ENCODE measurements around the gene BRSK2.
A peak's percentile ranks its signal among the peaks of the same experiment; 100 is the strongest.

Gene BRSK2

GRCh38 chr11:1382831-1383607 lies 6.7 kb upstream of the BRSK2 start (continued):
- no peak for TF ChIP-seq PRDM10 (tag by site-specific recombination; IDR thresholded peaks at IDR 0.05)
- TF ChIP-seq ZNF2 (tag by site-specific recombination; IDR thresholded peaks at IDR 0.05) = 0 out of 2 replicates have a peak, but pooled peaks have one; percentile 9
- TF ChIP-seq SCRT1 (tag by site-specific recombination; IDR thresholded peaks at IDR 0.05; ENCODE audit: borderline replicate concordance) = no peak
- no peak for TF ChIP-seq ZNF488 (tag by site-specific recombination; IDR thresholded peaks at IDR 0.05)
- TF ChIP-seq ZNF639 (tag by site-specific recombination; IDR thresholded peaks at IDR 0.05) = no peak
- no peak for TF ChIP-seq ZNF280C (tag by site-specific recombination; IDR thresholded peaks at IDR 0.05)
- TF ChIP-seq ZNF580 (tag by site-specific recombination; IDR thresholded peaks at IDR 0.05) = no peak
- TF ChIP-seq ZNF23 (tag by site-specific recombination; IDR thresholded peaks at IDR 0.05; ENCODE audit: borderline replicate concordance) = no peak
- TF ChIP-seq ZNF610 (tag by site-specific recombination; IDR thresholded peaks at IDR 0.05; ENCODE audit: borderline replicate concordance) = no peak
- peak; percentile 53 for TF ChIP-seq KLF1 (tag by site-specific recombination; IDR thresholded peaks at IDR 0.05)
- TF ChIP-seq ZNF423 (tag by site-specific recombination; IDR thresholded peaks at IDR 0.05) = no peak
- no peak for TF ChIP-seq ZNF350 (tag by site-specific recombination; IDR thresholded peaks at IDR 0.05)
- no peak for TF ChIP-seq ZNF292 (tag by site-specific recombination; IDR thresholded peaks at IDR 0.05; ENCODE audit: borderline replicate concordance, low read depth)
- TF ChIP-seq MEIS1 (CRISPR knock-in tag; IDR thresholded peaks at IDR 0.05; ENCODE audit: borderline replicate concordance) = no peak
- no peak for TF ChIP-seq YY1 (tag by site-specific recombination; IDR thresholded peaks at IDR 0.05)
- TF ChIP-seq PBX3 (CRISPR knock-in tag; IDR thresholded peaks at IDR 0.05) = no peak
- TF ChIP-seq SALL2 (tag by site-specific recombination; IDR thresholded peaks at IDR 0.05; ENCODE audit: borderline replicate concordance) = no peak
- TF ChIP-seq ZSCAN16 (tag by site-specific recombination; IDR thresholded peaks at IDR 0.05) = no peak
- no peak for TF ChIP-seq ZNF132 (tag by site-specific recombination; IDR thresholded peaks at IDR 0.05; ENCODE audit: borderline replicate concordance)
- peak; percentile 85 for TF ChIP-seq PATZ1 (tag by site-specific recombination; IDR thresholded peaks at IDR 0.05)
- no peak for TF ChIP-seq KLF7 (tag by site-specific recombination; IDR thresholded peaks at IDR 0.05; ENCODE audit: borderline replicate concordance)
- TF ChIP-seq REPIN1 (tag by site-specific recombination; IDR thresholded peaks at IDR 0.05; ENCODE audit: low read depth) = no peak
- no peak for TF ChIP-seq ZNF146 (tag by site-specific recombination; IDR thresholded peaks at IDR 0.05)
- no peak for TF ChIP-seq MYNN (tag by site-specific recombination; IDR thresholded peaks at IDR 0.05; ENCODE audit: borderline replicate concordance)
- no peak for TF ChIP-seq ZNF266 (tag by site-specific recombination; IDR thresholded peaks at IDR 0.05; ENCODE audit: low read depth)
- TF ChIP-seq ZNF529 (tag by site-specific recombination; IDR thresholded peaks at IDR 0.05; ENCODE audit: insufficient replicate concordance) = no peak
- no peak for TF ChIP-seq ZNF514 (tag by site-specific recombination; IDR thresholded peaks at IDR 0.05)
- TF ChIP-seq ZNF560 (tag by site-specific recombination; IDR thresholded peaks at IDR 0.05; ENCODE audit: borderline replicate concordance) = no peak

All from HEK293 (cell line).